HCT116 (cell line): ENCODE measurements around the gene USP46. TPM values are rescaled to one million over a fixed set of nuclear protein-coding genes. Genes with fewer than 3 reads are reported as not detected.

Experiments
- ATAC-seq: fragments of 200-7000 bp; cut with Tn5 transposase; 2 replicates; pipeline ENCODE4 v1.9.1; 2020; ENCODE audit warnings: mild to moderate bottlenecking, moderate library complexity
- BruUV-seq: library from RNA; stranded (reverse); fragments of 400-500 nt; replicated peaks from 2 replicates; lab custom pipeline; 2021; lab: Mats Ljungman, UMichigan
- CTCF ChIA-PET: fragments of 300-600 bp; sonication (Branson Sonifier 250); formaldehyde crosslinking; loops from one replicate; lab custom pipeline; 2021; ENCODE audit warnings: antibody characterized with exemption; lab: Charles Lee
- POLR2A ChIA-PET: fragments of 300-600, 350-600 bp; sonication (Branson Sonifier 250); formaldehyde crosslinking; loops from one replicate; lab custom pipeline; 2021; ENCODE audit warnings: antibody characterized with exemption; lab: Charles Lee
- RAD21 ChIA-PET, 2 experiments: fragments of 300-600 bp; sonication (Branson Sonifier 250); formaldehyde crosslinking; loops; one replicate each; lab custom pipeline; 2023; ENCODE audit warnings: low total read pairs in 2 of 2; ENCODE audit not compliant: uncharacterized antibody in 2 of 2, unreplicated experiment in 2 of 2, low non-redundant PET in 1 of 2; lab: Charles Lee
- DNase-seq: peaks from one replicate; pipeline ENCODE4 v3.0.0-alpha.2; 2010; ENCODE audit warnings: low read depth, low spot score
- H2AFZ ChIP-seq: fragments of 200-600 bp; shearing (Covaris generic), sonication (generic); 2 replicates; pipeline ENCODE4 v1.6.1; 2017; ENCODE audit warnings: low read depth, mixed run types, mixed read lengths, antibody characterized with exemption, low read length; ENCODE audit not compliant: poor library complexity, severe bottlenecking
- H3K27ac ChIP-seq: 2 replicates; pipeline ENCODE4 v1.5.1; 2012; ENCODE audit warnings: low read depth, low read length
- H3K27me3 ChIP-seq: fragments of 200-600 bp; sonication (generic); 2 replicates; pipeline ENCODE4 v1.6.1; 2016; ENCODE audit warnings: mixed run types, low read length, mixed read lengths; ENCODE audit not compliant: insufficient read depth
- H3K36me3 ChIP-seq, 2 experiments: fragments of 200-500 bp in 1 of 2; fragments of 200-600 bp in 1 of 2; sonication (Bioruptor generic) in 1 of 2; sonication (generic) in 1 of 2; 2 replicates each; pipeline versions ENCODE4 v1.5.1 to v1.6.1; 2014 to 2016; ENCODE audit warnings: low read length in 2 of 2, inconsistent platforms in 1 of 2, mixed read lengths in 1 of 2, mixed run types in 1 of 2; ENCODE audit not compliant: insufficient read depth in 2 of 2, control insufficient read depth in 1 of 2
- H3K4me1 ChIP-seq, 2 experiments: fragments of 200-600 bp in 1 of 2; sonication (generic) in 1 of 2; 2 replicates each; pipeline versions ENCODE4 v1.5.1 to v1.6.1; 2012 to 2017; ENCODE audit warnings: low read length in 2 of 2, inconsistent platforms in 1 of 2, mild to moderate bottlenecking in 1 of 2, mixed read lengths in 1 of 2, mixed run types in 1 of 2, moderate library complexity in 1 of 2; ENCODE audit not compliant: insufficient read depth in 2 of 2, control insufficient read depth in 1 of 2
- H3K4me2 ChIP-seq: fragments of 200-600 bp; sonication (generic); 2 replicates; pipeline ENCODE4 v1.6.1; 2017; ENCODE audit warnings: mixed run types, low read length, mixed read lengths
- H3K4me3 ChIP-seq, 2 experiments: fragments of 200-600 bp in 1 of 2; sonication (generic) in 1 of 2; replicated peaks in 1 of 2; 2 replicates each; pipeline ENCODE4 v1.5.1; 2011 to 2016; ENCODE audit warnings: low read length in 2 of 2, control low read depth in 1 of 2, low read depth in 1 of 2, mild to moderate bottlenecking in 1 of 2, mixed read lengths in 1 of 2, mixed run types in 1 of 2
- H3K79me2 ChIP-seq: fragments of 200-600 bp; sonication (generic); 2 replicates; pipeline ENCODE4 v1.6.1; 2017; ENCODE audit warnings: mild to moderate bottlenecking, mixed run types, low read length, moderate library complexity, mixed read lengths; ENCODE audit not compliant: insufficient read depth
- H3K9ac ChIP-seq: fragments of 200-600 bp; sonication (generic); 2 replicates; pipeline ENCODE4 v1.6.1; 2016; ENCODE audit warnings: low read length, mixed read lengths
- H3K9me2 ChIP-seq: fragments of 200-600 bp; sonication (generic), shearing (Covaris generic); 2 replicates; pipeline ENCODE4 v1.6.1; 2017; ENCODE audit warnings: mixed run types, mild to moderate bottlenecking, moderate library complexity; ENCODE audit not compliant: insufficient read depth
- H3K9me3 ChIP-seq, 2 experiments: fragments of 200-500 bp in 1 of 2; fragments of 200-600 bp in 1 of 2; sonication (Bioruptor generic) in 1 of 2; sonication (generic) in 1 of 2; 2 replicates each; pipeline ENCODE4 v1.6.1; 2014 to 2017; ENCODE audit warnings: low read length in 2 of 2, mixed read lengths in 2 of 2, inconsistent platforms in 1 of 2, low read depth in 1 of 2, mild to moderate bottlenecking in 1 of 2, mixed run types in 1 of 2, moderate library complexity in 1 of 2; ENCODE audit not compliant: control insufficient read depth in 1 of 2, insufficient read depth in 1 of 2
- H4K20me1 ChIP-seq: fragments of 200-600 bp; sonication (generic), shearing (Covaris generic); 2 replicates; pipeline ENCODE4 v1.6.1; 2017; ENCODE audit warnings: mixed run types, mild to moderate bottlenecking, moderate library complexity; ENCODE audit not compliant: insufficient read depth
- CBX3 ChIP-seq: IDR thresholded peaks from 2 replicates; pipeline ENCODE4 v1.6.1; 2012; ENCODE audit warnings: low read depth
- EGR1 ChIP-seq: IDR thresholded peaks from 2 replicates; pipeline ENCODE4 v1.6.1; 2012; ENCODE audit warnings: low read depth
- ELF1 ChIP-seq: IDR thresholded peaks from 2 replicates; pipeline ENCODE4 v1.6.1; 2012; ENCODE audit warnings: low read depth, borderline replicate concordance
- FOSL1 ChIP-seq: IDR thresholded peaks from 2 replicates; pipeline ENCODE4 v1.6.1; 2012; ENCODE audit warnings: low read depth
- JUND ChIP-seq: IDR thresholded peaks from 2 replicates; pipeline ENCODE4 v1.6.1; 2012
- intact Hi-C: fragments of 100-400 bp; cut with micrococcal nuclease; formaldehyde crosslinking; loops from 2 replicates; pipeline ENCODE4 v1.10.0; 2022
- total RNA-seq: library from RNA; stranded (reverse); gene quantifications from one replicate; pipeline ENCODE4 v1.2.1, GENCODE V29; 2021; ENCODE audit not compliant: unreplicated experiment
- TF ChIP-seq, protein P1 (sequence below): IDR thresholded peaks from 2 replicates; pipeline ENCODE4 v1.6.1; 2012
- TF ChIP-seq, protein P2 (sequence below): IDR thresholded peaks from 2 replicates; pipeline ENCODE4 v1.6.1; 2012
- TF ChIP-seq, protein P3 (sequence below): IDR thresholded peaks from 2 replicates; pipeline ENCODE4 v1.6.1; 2011; ENCODE audit warnings: mild to moderate bottlenecking, low read length, moderate library complexity; ENCODE audit not compliant: insufficient replicate concordance; ENCODE audit errors: extremely low read depth

USP46 gene
- total RNA-seq, 1 experiment from 2014 or later = 36.6 TPM

DNA sequence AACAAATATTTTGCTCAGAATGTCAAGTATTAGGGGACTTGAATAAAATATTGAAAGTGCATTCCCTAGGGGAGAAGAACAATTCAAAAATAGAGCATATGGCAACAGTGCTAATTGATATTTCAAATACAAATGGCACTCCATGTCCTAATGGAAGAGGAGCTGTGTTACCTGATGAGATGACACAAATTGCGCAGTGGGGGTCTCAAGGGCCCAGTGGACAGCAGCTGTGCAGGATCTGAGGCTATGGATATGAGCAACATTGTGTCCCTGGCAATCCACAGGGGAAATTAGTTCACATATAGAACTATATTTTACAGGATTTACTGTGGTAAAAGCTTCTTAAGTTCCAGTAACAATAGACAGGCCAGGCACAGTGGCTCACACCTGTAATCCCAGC, 17.4 kb upstream of the USP46 start:
- Histone ChIP-seq H3K9ac (no peak overlapping the region), H3K9me2 (no peaks in the 10 kb centered on the region), H3K9me3 (no peaks in the 10 kb centered on the region), H3K27ac (no peak overlapping the region), H3K4me3 (no peak overlapping the region), H3K4me1 (no peaks in the 10 kb centered on the region; a peak in 1 of 4 replicates), H2AFZ (no peak overlapping the region), H3K27me3 (no peaks in the 10 kb centered on the region), H3K79me2 (no peaks in the 10 kb centered on the region), H3K4me2 (no peak overlapping the region), H3K36me3 (no peaks in the 10 kb centered on the region), H4K20me1 (no peaks in the 10 kb centered on the region)
- no TSS peak for BruUV-seq
- ATAC-seq (no peak), DNase-seq (no peak)
- CTCF ChIA-PET = no interaction called here
- RAD21 ChIA-PET = no interaction called here
- POLR2A ChIA-PET = interaction anchor here (1.0 to 1.2 kb wide), 2 partner anchors 10 to 46 kb away, joined by 3 read pairs; no protein-coding TSS in a partner anchor
- TF ChIP-seq ELF1 (no peak), JUND (no peak), EGR1 (no peak), CBX3 (no peak), FOSL1 (no peak)
- TF ChIP-seq, protein P1, sequence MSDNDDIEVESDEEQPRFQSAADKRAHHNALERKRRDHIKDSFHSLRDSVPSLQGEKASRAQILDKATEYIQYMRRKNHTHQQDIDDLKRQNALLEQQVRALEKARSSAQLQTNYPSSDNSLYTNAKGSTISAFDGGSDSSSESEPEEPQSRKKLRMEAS = no peak
- TF ChIP-seq, protein P2, sequence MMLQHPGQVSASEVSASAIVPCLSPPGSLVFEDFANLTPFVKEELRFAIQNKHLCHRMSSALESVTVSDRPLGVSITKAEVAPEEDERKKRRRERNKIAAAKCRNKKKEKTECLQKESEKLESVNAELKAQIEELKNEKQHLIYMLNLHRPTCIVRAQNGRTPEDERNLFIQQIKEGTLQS = no peak
- TF ChIP-seq, protein P3, sequence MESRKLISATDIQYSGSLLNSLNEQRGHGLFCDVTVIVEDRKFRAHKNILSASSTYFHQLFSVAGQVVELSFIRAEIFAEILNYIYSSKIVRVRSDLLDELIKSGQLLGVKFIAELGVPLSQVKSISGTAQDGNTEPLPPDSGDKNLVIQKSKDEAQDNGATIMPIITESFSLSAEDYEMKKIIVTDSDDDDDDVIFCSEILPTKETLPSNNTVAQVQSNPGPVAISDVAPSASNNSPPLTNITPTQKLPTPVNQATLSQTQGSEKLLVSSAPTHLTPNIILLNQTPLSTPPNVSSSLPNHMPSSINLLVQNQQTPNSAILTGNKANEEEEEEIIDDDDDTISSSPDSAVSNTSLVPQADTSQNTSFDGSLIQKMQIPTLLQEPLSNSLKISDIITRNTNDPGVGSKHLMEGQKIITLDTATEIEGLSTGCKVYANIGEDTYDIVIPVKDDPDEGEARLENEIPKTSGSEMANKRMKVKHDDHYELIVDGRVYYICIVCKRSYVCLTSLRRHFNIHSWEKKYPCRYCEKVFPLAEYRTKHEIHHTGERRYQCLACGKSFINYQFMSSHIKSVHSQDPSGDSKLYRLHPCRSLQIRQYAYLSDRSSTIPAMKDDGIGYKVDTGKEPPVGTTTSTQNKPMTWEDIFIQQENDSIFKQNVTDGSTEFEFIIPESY = no peak
- intact Hi-C loops = no loop called here
